IPS-18a (cell line): ENCODE measurements around the gene S100G.
"Not testable (repeated sequence)": the region's sequence is repeated elsewhere in the genome, so short reads cannot be mapped to it uniquely, and the experiment has no call there.

Experiments
- H3K27ac ChIP-seq: one replicate; pipeline ENCODE4 v1.5.1; 2013; ENCODE audit warnings: low read length
- H3K27me3 ChIP-seq: one replicate; pipeline ENCODE4 v1.6.1; 2013; ENCODE audit warnings: mild to moderate bottlenecking, low read length; ENCODE audit not compliant: control insufficient read depth, insufficient read depth
- H3K36me3 ChIP-seq: one replicate; pipeline ENCODE4 v1.6.1; 2013; ENCODE audit warnings: low read depth, low read length; ENCODE audit not compliant: control insufficient read depth
- H3K4me1 ChIP-seq: one replicate; pipeline ENCODE4 v1.6.1; 2013; ENCODE audit warnings: low read depth, low read length; ENCODE audit not compliant: control insufficient read depth
- H3K4me3 ChIP-seq: one replicate; pipeline ENCODE4 v1.5.1; 2013; ENCODE audit warnings: low read length
- H3K9ac ChIP-seq: one replicate; pipeline ENCODE4 v1.6.1; 2013; ENCODE audit warnings: mild to moderate bottlenecking, low read length, moderate library complexity
- H3K9me3 ChIP-seq: one replicate; pipeline ENCODE4 v1.6.1; 2013; ENCODE audit warnings: low read depth, low read length; ENCODE audit not compliant: control insufficient read depth

S100G gene

GRCh38 chrX:16628511-16628910, 21.4 kb upstream of the S100G start:
- H3K9ac ChIP-seq, H3K9me3 ChIP-seq, H3K27me3 ChIP-seq, H3K36me3 ChIP-seq, H3K27ac ChIP-seq: not testable (repeated sequence)
- H3K4me1 ChIP-seq: peaks cover 22% of the 10 kb centered on the region
- H3K4me3 ChIP-seq: peak overlapping the region; percentile 6

- no peak overlapping the region for H3K27ac ChIP-seq
- peak overlapping the region; percentile 6 for H3K4me3 ChIP-seq
- no peaks in the 10 kb centered on the region for H3K27me3 ChIP-seq
- H3K4me1 ChIP-seq: peaks cover 22% of the 10 kb centered on the region
- H3K9ac ChIP-seq: no peak overlapping the region
- H3K36me3 ChIP-seq: no peaks in the 10 kb centered on the region
- H3K9me3 ChIP-seq: no peaks in the 10 kb centered on the region
Measured at GRCh38 chrX:16628946-16629595, 20.9 kb upstream of the S100G start.

- Histone ChIP-seq H3K27me3 (no peaks in the 10 kb centered on the region), H3K27ac (no peak overlapping the region), H3K4me1 (peaks cover 22% of the 10 kb centered on the region), H3K36me3 (no peaks in the 10 kb centered on the region), H3K4me3 (no peak overlapping the region), H3K9ac (no peak overlapping the region), H3K9me3 (no peaks in the 10 kb centered on the region)
Measured at GRCh38 chrX:16629909-16630308, 20.0 kb upstream of the S100G start.

DNA sequence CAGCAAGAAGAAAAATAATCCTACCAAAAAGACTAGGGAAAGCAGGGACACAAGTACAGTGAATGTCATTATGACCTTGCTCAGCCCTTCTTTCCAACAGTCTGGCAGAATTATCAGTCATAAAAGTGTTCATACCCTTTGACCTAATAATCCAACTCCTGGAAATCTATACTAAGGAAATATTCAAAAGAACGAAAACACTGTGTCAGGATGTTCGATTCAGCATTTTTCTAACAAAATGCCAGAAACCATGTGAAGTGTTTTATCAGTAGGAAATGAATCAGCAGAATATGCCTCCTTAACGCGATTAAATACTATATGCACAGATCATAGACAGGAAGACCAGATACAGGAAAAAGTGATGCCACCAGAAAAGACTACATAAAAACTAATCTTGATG, 16.2 kb upstream of the S100G start:
- no peaks in the 10 kb centered on the region for H3K9me3 ChIP-seq
- H3K9ac ChIP-seq: no peak overlapping the region
- H3K36me3 ChIP-seq: peaks cover 6% of the 10 kb centered on the region
- no peak overlapping the region for H3K4me3 ChIP-seq
- no peaks in the 10 kb centered on the region for H3K27me3 ChIP-seq
- no peak overlapping the region for H3K27ac ChIP-seq
- H3K4me1 ChIP-seq: peaks cover 13% of the 10 kb centered on the region

GRCh38 chrX:16635040-16635439, 14.9 kb upstream of the S100G start:
- Histone ChIP-seq H3K9ac (no peak overlapping the region), H3K27ac (no peak overlapping the region), H3K4me3 (no peak overlapping the region), H3K27me3 (no peaks in the 10 kb centered on the region), H3K9me3 (no peaks in the 10 kb centered on the region), H3K36me3 (peaks cover 13% of the 10 kb centered on the region), H3K4me1 (peaks cover under 1% of the 10 kb centered on the region)

DNA sequence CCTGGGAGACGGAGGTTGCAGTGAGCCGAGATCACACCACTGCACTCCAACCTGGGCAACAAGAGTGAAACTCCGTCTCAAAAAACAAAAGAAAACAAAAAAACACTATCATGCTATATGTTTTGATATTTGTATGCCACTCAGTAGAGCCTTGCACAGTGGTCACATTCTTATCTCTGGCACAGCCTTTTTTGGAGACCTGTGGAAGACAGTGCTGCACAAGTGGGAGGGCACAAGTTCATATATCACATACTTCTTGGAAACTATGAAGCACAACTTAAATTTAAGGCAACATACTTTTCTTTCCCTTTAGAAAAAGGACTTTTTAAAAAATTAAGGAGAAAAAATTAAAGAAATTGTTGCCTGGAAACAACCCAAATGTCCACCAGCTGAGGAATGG, 14.4 kb upstream of the S100G start:
- Histone ChIP-seq H3K27ac (no peak overlapping the region), H3K36me3 (peaks cover 13% of the 10 kb centered on the region), H3K27me3 (no peaks in the 10 kb centered on the region), H3K4me1 (no peaks in the 10 kb centered on the region), H3K9ac (no peak overlapping the region), H3K4me3 (no peak overlapping the region), H3K9me3 (no peaks in the 10 kb centered on the region)

GRCh38 chrX:16638533-16638932, 11.4 kb upstream of the S100G start:
- Histone ChIP-seq H3K36me3 (peaks cover 13% of the 10 kb centered on the region), H3K4me1 (peaks cover 11% of the 10 kb centered on the region), H3K27ac (no peak overlapping the region), H3K9ac (no peak overlapping the region), H3K4me3 (no peak overlapping the region), H3K27me3 (no peaks in the 10 kb centered on the region), H3K9me3 (no peaks in the 10 kb centered on the region)

GRCh38 chrX:16639966-16640365, 10.0 kb upstream of the S100G start:
- Histone ChIP-seq H3K4me3 (no peak overlapping the region), H3K27me3 (no peaks in the 10 kb centered on the region), H3K36me3 (peaks cover 13% of the 10 kb centered on the region), H3K9me3 (no peaks in the 10 kb centered on the region), H3K4me1 (peaks cover 11% of the 10 kb centered on the region), H3K9ac (no peak overlapping the region), H3K27ac (no peak overlapping the region)

- no peaks in the 10 kb centered on the region for H3K9me3 ChIP-seq
Measured at GRCh38 chrX:16640823-16641222, 9.1 kb upstream of the S100G start.

DNA sequence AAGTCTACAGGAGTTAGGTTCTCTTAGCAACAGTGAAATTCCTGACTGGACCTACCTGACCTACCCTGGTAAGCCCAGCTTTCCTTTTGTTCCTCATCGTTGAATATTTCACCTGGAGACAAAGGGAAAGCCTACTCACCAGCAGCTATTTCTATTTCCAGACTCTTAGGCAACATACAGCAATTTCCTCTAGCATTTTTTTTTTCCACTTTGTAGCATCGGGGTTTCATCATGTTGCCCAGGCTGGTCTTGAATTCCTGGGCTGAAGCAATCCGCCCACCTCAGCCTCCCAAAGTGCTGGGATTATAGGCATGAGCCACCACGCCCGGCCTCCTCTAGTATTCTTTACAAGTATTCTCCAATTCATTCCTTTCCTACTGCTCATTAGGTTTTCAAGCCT, 6.8 kb upstream of the S100G start:
- Histone ChIP-seq H3K4me1 (peaks cover 11% of the 10 kb centered on the region), H3K27me3 (no peaks in the 10 kb centered on the region), H3K36me3 (peaks cover 26% of the 10 kb centered on the region), H3K4me3 (no peak overlapping the region), H3K9me3 (no peaks in the 10 kb centered on the region), H3K27ac (no peak overlapping the region), H3K9ac (no peak overlapping the region)

More at GRCh38 chrX:16640823-16641222, 9.1 kb upstream of the S100G start:
- no peak overlapping the region for H3K9ac ChIP-seq
- H3K36me3 ChIP-seq: peaks cover 15% of the 10 kb centered on the region
- no peak overlapping the region for H3K4me3 ChIP-seq
- no peaks in the 10 kb centered on the region for H3K27me3 ChIP-seq
- no peak overlapping the region for H3K27ac ChIP-seq
- H3K4me1 ChIP-seq: peaks cover 11% of the 10 kb centered on the region

GRCh38 chrX:16646366-16647138, 3.4 kb upstream of the S100G start:
- H3K36me3 ChIP-seq: peaks cover 19% of the 10 kb centered on the region
- H3K9me3 ChIP-seq: no peaks in the 10 kb centered on the region
- no peak overlapping the region for H3K4me3 ChIP-seq
- H3K27me3 ChIP-seq: no peaks in the 10 kb centered on the region
- H3K4me1 ChIP-seq: peaks cover 15% of the 10 kb centered on the region
- no peak overlapping the region for H3K27ac ChIP-seq
- H3K9ac ChIP-seq: no peak overlapping the region
